Hematopoietic multipotent progenitor cell treated with erythropoietin and hydrocortisone succinate and interleukin-3 and kit ligand, for 6 days (in vitro differentiated cells): Measurements from ENCODE around the gene SELENOK.

Source experiments
- DNase-seq: peaks from one replicate; pipeline ENCODE4 v3.0.0-alpha.2; 2015

SELENOK gene

DNA sequence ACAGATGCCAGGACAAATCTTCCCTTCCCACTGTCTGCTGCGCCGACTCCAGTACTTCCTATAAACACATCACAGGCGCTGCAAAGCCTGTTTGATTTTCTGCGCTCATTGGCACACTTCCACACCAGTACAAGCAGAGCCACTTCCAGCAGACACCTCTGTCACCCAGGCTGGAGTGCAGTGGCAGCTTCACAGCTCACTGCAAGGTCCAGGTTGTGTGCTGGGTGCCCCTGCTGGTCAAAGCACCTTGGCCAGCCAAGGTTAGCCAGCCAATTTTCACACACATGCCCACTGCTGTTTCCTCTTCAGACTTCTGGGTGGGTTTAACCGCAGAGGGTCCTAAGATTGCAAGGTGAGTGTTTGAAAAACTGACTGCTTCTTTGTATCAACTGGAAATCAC, 50.4 kb downstream of the SELENOK start:
- DNase-seq = no peak

GRCh38 chr3:53837331-53837730, 54.3 kb downstream of the SELENOK start:
- DNase-seq = no peak

DNA sequence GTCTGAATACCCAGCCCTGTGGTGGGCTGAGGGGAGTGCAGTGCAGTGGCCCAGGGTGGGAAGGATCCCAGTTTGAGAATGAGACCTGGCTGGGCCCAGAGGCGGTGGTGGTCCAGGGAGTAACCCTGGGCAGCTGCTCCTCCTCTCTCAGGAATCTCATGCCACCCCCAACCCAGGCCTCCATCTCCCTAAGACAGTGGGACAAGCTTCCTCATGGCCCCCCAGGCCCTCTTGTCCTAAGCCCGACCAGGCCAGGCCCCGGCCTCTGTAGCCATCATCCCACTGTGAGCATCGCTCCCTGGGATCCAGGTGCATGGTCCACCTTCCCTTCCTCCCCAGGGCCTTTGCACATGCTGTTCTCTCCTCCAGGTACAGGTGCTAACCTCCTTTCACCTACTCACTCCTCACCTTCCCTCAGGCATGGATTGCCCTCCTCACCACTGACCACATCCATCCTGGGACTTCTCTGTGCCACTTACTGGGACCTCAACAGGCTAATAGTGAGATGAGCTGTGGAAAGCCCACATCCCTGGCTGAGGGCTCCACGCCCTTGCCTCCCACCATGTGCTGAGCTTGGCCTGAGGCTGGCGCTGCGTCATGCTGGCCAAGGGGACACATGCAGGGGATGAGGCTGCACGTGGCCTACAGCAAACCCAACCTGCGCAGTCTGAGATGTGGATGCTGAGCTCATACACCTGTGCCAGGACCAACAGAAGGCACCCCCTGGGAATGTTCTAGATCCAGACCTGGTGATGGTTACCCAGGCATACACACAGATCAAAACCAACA, 55.4 kb downstream of the SELENOK start:
- no peak for DNase-seq

- DNase-seq = no peak
Observed at GRCh38 chr3:53835257-53835656, 56.4 kb downstream of the SELENOK start.

GRCh38 chr3:53834429-53835095, 57.1 kb downstream of the SELENOK start:
- DNase-seq = peak; percentile 65
